Stromal cell of bone marrow (primary cell): Measurements from ENCODE around the gene POLR2H.

Source experiments
- DNase-seq: peaks from one replicate; pipeline ENCODE4 v3.0.0-alpha.2; 2012; ENCODE audit warnings: low read depth

The POLR2H gene

DNA sequence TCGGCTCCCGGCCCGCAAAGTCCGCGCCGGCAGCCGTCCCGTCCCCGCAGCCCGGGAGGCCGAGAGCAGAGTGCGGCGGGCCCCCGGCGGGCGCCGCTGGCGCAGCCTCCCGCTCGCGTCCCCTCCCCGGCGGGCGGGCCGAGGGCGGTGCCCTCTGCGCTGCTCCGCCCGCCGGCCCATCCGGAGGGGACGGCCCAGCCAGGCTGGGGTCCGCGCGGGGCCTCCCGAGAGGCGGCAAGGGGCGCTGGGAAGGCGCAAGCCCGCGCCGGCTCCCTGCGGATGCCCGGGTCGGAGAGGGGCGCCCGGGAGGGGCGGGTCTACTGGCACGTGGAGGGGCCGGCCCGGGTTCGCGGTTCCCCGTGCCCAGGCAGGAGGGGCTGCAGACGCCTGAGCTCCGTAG lies at the start of gene POLR2H, which contains the start of gene CLCN2:
Gene POLR2H, plus strand, starts transcription at position 179 of the 400 bp plus-strand sequence. CDS start 1,783 bp downstream, outside the sequence.
Gene CLCN2, minus strand, starts transcription at position 74 of the 400 bp plus-strand sequence. CDS start 126 bp downstream, outside the sequence.
- DNase-seq = no peak

DNA sequence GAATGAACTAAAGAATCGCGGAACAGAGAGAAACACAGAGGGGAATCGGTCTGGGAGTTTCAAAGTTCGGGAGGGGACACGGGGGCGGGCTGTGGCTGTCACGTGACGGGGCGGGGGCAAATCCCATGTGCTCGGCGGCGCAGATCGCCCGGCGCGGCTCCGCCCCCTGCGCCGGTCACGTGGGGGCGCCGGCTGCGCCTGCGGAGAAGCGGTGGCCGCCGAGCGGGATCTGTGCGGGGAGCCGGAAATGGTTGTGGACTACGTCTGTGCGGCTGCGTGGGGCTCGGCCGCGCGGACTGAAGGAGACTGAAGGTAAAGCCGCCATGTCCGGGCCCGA lies 47.2 kb upstream of the POLR2H start, which contains the start of gene EIF4G1:
Gene EIF4G1, plus strand, starts transcription at position 244 of the 337 bp plus-strand sequence. CDS start 1,191 bp downstream, outside the sequence.
- peak; percentile 84 for DNase-seq

DNA sequence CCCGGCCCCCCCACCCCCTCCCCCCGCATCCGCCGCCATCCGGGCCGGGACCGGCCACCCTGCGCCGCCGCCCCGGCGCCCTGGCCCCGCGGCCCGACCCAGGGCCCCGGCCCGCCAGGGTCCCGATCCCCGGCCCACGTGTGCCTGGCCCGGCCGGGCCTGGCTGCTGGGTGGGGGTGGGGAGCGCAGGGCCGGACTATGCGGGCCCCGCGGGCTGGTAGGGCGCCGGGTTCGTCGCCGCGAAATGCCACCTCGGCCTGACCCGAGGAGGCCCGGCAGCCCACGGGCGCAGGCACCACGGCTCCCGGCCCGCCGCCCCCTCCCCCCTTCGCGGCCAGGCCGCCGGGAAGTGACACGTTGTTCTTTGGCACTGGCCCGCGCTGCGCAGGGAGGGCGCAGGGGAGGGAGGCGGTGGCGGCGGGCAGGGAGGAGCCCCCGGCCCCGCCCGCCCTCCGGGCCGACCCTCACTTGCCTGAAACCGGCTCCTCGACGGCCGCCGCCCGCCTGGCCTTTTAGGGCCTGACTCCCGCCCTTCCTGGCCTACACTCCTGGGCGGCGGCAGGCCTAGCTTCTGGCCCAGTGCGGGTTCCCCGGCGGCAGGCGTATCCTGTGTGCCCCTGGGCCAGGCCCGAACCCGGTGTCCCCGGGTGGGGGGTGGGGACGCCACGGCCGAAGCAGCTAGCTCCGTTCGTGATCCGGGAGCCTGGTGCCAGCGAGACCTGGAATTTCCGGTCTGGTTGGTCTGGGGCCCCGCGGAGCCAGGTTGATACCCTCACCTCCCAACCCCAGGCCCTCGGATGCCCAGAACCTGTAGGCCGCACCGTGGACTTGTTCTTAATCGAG lies 46.6 kb upstream of the POLR2H start:
- peak; percentile 73 for DNase-seq

DNA sequence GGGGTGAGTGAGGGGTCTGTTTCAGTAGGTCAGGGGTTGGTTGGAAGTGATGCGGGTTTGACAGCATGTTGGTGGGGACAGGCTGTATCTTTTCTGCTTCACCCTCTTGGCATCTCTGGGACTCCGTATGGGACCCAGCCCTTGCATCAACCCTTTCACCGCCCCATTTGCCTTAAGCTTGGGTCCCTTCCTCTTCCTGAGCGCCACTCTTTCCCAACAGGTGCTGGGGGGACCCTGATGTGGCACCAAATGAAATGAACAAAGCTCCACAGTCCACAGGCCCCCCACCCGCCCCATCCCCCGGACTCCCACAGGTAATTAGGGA lies 46.0 kb upstream of the POLR2H start:
- no peak for DNase-seq

DNA sequence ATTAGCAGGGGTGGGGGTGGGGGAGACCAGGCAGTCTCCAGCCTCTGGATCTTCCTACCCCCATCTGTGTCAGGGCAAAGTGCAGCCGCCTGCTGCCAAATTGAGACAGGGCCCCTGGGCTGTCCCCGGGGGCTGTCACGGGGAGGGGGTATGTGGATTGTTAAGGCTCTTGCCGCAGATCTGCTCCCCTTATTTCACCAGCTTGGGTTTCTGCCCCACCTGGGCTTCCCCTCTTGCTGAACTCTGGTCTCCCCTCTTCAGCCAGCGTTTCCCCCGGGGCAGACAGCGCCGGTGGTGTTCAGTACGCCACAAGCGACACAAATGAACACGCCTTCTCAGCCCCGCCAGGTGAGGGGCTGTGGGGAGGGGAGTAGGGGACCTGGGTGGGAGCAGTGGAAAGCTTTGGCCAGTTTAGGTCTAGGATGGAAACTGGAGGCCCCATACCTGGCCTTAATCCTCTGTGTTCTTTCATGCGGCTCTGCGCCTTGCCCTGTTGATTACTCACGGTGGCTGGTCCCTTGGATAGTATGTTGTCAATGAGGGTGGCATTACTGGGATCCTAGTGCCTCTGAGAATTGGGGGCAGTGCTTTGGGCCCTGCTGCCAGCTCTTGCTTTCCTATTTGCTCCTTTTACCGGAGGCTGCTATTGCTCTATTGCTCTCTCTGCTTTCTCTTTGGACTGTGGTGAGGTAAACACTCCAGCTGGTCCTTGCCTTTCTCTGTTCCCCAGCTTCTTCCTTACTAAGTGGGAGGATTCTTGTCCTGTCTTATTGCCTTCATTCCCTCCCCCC lies 45.4 kb upstream of the POLR2H start:
- DNase-seq = no peak

DNA sequence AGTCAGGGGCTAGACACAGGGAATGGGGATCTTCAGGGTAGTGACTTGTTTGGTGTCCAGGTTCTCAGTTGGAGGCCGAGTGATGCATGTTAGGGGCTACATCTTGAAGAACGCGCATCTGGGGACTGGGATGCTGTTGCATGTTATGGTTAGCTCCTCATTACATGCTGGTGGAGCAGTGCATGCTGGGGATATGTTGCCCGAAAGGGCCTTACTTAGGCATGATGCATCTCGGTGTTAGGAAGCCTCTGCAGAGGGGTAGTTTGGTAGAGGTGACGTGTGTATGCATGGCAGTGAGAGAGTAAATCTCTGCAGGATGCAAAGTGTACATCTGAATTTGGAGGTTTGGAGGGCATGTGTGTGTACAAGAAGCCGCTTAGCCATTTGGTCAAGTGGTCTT lies 44.7 kb upstream of the POLR2H start:
- no peak for DNase-seq

DNA sequence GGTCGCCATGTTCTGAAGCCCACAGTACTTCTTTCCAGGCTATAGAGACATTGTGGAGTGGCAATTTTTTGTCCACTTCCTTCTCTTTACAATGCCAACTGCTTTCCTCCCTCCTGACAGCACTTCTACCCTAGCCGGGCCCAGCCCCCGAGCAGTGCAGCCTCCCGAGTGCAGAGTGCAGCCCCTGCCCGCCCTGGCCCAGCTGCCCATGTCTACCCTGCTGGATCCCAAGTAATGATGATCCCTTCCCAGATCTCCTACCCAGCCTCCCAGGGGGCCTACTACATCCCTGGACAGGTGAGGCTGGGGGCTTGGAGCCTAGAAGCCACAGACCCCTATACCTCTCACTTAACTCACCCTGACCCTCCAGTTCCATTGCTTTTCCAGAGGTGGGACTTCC lies 44.3 kb upstream of the POLR2H start:
- no peak for DNase-seq

DNA sequence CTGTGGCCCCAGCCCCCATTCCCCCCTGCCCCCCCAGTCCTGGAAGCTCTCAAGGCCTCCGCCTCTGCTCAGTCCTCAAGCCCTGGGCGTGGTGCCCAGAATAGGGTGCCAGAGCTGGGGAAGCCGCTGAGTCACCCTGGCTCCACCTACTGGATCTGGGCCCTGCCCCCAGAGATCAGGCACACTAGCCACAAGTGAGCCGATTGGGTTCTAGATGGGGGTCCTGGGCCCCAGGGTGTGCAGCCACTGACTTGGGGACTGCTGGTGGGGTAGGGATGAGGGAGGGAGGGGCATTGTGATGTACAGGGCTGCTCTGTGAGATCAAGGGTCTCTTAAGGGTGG lies 41.4 kb upstream of the POLR2H start:
- peak; percentile 98 for DNase-seq

DNA sequence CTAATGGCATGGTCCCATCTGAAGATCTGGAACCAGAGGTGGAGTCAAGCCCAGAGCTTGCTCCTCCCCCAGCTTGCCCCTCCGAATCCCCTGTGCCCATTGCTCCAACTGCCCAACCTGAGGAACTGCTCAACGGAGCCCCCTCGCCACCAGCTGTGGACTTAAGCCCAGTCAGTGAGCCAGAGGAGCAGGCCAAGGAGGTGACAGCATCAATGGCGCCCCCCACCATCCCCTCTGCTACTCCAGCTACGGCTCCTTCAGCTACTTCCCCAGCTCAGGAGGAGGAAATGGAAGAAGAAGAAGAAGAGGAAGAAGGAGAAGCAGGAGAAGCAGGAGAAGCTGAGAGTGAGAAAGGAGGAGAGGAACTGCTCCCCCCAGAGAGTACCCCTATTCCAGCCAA lies 39.8 kb upstream of the POLR2H start:
- DNase-seq = no peak

DNA sequence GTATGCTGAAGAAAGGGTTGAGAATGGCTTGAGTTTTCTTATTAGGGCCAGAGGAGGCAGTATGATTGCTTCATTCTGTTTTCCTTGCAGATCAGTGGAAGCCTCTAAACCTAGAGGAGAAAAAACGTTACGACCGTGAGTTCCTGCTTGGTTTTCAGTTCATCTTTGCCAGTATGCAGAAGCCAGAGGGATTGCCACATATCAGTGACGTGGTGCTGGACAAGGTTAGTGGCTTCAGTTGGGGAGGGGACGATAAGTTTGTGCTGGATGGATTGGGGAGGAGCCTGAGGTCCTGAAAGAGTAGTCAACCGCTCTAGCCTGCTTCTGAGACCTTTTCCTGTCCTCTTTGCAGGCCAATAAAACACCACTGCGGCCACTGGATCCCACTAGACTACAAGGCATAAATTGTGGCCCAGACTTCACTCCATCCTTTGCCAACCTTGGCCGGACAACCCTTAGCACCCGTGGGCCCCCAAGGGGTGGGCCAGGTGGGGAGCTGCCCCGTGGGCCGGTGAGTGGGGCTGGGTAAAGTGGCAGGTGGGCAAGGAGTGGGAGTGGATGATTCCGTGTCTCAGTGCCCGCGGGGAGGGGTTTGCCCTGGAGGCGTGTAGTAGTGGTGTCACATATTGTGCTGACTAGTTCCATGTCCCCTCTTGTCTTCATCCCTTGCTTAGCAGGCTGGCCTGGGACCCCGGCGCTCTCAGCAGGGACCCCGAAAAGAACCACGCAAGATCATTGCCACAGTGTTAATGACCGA lies 38.6 kb upstream of the POLR2H start:
- peak; percentile 70 for DNase-seq

DNA sequence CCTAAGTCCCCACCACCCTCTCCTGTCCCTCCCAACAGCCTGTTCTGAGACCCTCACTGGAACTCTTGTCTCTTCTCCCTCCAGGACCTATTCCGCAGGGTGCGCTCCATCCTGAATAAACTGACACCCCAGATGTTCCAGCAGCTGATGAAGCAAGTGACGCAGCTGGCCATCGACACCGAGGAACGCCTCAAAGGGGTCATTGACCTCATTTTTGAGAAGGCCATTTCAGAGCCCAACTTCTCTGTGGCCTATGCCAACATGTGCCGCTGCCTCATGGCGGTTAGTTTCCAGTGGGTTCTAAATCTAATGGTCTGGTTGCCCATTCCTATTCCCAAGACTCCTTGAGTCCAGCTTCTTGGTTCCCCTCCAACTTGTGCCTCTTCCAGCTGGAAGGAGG lies 37.8 kb upstream of the POLR2H start:
- no peak for DNase-seq

DNA sequence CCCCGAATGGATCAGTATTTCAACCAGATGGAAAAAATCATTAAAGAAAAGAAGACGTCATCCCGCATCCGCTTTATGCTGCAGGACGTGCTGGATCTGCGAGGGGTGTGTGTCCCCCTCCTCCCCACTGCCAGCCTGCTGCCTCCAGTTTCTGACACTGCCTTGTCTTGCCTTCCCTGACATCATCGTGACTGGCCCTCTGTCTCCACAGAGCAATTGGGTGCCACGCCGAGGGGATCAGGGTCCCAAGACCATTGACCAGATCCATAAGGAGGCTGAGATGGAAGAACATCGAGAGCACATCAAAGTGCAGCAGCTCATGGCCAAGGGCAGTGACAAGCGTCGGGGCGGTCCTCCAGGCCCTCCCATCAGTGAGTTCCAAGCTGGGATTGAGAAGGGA lies 36.2 kb upstream of the POLR2H start:
- no peak for DNase-seq

DNA sequence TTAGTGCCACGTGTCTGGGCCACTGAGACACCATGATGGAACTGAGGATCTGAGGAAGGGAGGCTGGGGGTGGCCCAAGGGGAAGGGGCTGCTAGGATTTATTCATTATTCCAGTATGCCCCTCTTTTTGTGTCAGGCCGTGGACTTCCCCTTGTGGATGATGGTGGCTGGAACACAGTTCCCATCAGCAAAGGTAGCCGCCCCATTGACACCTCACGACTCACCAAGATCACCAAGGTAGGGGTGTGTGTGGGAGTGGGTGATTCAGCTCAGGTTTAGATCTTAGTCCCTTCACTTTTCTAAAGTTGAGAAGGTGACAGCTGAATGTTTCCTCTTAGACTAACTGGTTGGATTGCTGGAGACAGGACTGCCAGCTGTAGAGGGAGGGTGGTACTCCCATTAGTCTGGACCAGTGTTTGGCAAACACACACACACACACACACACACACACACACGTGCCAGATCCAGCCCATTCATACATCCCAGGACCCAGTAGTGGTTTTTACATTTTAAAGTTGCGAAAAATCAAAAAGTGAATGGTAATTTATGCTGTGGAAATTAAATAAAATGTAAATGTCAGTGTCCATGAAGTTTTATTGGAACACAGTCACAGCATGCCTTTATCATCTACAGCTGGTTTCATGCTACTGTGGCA lies 35.7 kb upstream of the POLR2H start:
- DNase-seq = no peak

DNA sequence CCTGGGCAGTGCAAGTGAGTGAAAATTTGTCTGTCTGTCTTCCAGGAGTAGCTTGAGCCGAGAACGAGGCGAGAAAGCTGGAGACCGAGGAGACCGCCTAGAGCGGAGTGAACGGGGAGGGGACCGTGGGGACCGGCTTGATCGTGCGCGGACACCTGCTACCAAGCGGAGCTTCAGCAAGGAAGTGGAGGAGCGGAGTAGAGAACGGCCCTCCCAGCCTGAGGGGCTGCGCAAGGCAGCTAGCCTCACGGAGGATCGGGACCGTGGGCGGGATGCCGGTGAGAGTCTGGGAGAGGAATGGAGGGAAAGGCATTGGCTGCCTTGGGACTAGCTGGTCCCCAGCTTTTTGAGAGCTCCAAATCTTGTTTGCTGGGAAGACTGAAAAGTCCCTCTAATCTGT lies 34.3 kb upstream of the POLR2H start:
- DNase-seq = no peak

DNA sequence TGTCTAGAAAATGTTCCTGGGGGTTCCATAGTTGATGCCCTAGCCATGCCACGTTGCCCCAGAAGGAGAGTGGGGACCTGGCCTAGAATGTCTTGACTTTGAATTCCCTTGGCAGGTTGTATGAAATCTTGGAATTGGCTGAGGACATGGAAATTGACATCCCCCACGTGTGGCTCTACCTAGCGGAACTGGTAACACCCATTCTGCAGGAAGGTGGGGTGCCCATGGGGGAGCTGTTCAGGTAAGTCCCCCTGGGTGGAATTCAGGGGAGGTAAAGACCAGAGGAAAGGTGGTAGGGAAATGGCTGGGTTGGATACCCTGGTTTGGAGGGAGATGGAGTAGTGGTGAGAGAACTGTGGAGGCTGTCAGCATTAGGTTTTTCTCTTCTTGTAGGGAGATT lies 33.0 kb upstream of the POLR2H start:
- no peak for DNase-seq

DNA sequence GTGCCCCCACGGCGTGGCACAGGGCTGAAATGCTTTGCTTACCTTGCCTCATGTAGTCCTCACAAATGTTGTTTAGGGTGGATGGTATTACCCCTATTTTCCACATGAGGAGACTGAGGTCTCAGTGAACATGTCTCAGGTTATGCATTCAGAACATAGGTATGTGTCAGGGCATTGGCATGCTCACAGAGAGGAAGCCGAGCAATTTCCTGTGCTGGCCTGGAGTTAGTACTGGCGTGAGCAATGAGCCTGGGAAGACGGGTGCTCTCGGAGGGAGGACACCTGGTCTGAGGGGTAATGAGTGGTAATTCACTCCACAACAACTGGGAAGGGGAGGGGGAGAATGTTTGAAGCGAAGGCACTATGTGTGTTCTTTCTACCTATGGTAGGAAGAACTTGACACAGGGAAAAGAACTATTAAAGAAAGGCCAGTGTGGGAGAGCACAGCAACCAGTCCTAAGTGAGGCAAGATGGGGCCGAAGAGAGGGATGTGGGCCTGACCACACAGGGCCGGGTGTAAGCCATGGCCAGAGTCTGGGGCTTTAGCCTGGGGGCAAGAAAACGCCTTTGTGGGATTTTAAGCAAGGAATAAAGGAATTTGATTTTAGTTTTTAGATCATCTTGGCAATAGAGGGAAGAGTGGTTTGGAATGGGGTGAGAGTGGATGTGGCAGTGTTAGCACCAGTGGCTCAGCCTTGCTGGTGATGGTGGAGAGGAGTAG lies 29.0 kb upstream of the POLR2H start:
- DNase-seq = no peak

DNA sequence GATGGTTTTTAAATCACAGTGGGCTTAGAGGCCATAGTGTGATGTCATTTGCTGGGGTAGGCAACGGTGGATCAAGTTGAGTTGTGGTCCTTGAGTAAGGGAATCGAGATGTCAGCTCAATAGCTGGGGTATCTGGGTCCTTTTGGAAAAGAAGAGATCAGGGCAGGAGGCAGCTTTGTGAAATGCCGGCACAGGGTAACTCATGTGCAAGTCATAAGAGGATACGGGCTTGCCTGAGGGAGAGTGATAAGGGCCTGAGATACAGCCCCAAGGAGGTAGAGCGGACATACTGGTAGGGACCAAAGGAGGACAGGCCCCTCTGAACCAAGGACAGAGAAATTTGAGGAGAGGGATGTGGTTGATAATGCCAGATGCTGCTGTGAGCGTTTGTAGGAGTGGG lies 28.3 kb upstream of the POLR2H start:
- DNase-seq = no peak

DNA sequence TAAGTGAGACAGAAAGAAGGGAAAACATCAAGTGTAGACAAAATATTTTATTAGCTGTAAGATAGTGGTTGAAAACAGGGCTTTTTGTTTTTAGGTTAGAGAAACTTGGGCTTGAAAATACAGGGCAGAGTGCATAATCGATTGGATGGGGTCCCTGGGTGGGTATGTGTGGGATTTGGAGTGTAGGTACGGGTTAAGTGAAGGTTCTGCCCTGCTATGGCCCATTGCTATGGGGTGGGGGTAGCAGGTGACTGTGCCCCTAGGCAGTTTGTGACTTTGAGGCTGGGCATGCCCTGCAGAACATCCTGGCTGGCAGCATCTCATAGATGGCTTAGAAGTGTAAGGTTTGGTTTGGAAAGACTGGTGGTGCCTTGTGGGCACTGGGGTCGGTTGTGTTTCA lies 27.8 kb upstream of the POLR2H start:
- no peak for DNase-seq

DNA sequence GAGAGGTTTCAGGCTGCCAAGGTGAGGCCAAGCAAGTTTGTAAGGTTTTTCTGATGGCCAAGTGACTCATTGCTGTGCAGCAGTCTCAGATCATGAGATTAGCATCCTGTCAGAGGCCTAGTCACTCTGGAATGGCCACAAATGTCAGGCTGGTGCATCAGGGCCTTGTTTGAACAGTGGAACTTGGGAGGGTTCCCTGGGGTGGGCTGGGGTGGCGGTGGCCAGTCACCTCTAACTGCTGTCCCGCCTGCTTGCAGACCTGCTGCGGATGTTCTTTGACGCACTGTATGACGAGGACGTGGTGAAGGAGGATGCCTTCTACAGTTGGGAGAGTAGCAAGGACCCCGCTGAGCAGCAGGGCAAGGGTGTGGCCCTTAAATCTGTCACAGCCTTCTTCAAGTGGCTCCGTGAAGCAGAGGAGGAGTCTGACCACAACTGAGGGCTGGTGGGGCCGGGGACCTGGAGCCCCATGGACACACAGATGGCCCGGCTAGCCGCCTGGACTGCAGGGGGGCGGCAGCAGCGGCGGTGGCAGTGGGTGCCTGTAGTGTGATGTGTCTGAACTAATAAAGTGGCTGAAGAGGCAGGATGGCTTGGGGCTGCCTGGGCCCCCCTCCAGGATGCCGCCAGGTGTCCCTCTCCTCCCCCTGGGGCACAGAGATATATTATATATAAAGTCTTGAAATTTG lies 26.9 kb upstream of the POLR2H start:
- DNase-seq = no peak

DNA sequence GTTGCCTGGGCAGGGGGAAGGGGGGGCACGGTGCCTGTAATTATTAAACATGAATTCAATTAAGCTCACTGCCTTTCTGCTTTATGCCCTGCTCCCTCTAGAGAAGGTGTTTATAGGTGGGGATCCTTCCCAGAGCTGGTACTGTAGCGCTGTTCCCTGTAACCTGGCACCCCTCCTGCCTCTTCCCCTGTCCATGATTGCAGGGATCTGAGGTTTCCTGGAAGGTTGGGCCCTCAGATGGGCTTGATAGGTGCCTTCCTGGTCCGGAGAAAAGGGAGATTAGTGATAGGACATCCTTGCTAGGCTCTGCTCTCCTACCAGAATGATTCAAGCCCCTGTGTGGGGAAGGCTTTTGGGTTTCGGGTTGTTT lies 26.2 kb upstream of the POLR2H start:
- DNase-seq = no peak
